MV-4-11 (cell line): ENCODE measurements around the gene CD109.

Experiments
- DNase-seq: peaks from one replicate; lab custom pipeline; 2025; lab: John Stamatoyannopoulos, UW

Gene CD109

DNA sequence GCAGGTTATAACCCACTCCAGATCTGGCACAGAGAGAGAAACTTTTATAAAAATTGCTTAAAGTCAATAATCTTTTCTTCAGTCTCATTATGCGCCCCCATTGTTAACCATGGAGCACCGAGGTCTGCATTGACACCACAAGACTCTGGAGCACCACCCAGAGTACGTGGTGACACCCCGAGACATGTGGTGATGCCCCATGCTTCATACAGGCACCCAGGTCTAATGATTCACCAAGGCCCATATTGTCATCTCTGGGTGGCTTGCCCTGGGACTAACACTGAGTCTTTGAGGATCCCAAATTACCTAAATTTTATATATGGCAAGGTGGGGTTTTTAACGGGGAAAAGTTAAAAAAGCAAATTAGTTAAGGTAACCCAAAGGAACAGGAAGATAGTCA is 31.1 kb downstream of the CD109 start:
- DNase-seq = no peak

DNA sequence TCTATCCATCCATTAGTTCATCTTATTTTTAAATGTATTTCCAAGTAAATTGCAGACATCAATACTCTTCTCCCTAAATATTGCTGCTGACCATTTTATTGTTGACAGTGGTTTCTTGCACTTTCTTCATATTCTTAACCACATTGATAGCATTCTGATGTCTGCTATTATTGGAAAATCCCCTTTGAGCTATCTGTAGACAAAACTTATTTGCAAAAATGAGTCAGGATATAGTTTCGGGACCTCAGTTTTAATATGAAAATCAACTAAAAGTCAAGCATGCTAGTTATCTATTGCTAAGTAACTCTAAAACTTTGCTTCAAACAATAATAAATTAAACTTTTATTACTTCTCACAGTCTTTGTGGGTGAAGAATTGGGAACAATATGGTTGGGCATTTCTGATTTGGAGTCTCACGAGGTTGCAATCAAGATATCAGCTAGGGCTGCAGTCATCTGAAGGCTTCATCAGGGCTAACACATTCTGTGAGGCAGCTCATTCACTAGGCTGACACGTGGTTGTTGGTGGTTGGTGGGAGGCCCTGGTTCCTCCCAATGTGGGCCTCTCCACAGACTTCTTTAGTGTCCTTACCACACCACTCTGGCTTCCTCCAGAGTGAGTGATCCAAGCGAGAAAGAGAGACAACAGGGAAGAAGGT is 32.7 kb downstream of the CD109 start:
- peak; percentile 70 for DNase-seq

DNA sequence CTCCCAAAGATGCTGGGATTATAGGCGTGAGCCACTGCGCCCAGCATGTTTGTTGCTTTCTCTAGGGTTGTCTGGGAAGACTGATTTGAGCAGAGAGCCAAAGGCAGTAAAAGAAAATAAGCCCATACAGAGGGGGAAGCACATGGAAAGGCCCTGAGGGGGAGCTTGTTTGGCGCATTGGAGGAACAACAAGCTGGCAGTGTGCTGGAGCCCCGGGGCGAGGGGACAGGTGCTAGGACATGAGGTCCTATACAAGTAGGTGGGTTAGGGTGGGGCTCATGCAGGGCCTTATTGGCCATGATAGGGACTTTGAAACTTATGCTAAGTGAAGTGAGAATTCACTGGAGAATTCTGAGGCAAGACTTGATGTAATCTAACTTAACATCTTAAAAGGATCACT is 35.3 kb downstream of the CD109 start:
- DNase-seq = no peak

DNA sequence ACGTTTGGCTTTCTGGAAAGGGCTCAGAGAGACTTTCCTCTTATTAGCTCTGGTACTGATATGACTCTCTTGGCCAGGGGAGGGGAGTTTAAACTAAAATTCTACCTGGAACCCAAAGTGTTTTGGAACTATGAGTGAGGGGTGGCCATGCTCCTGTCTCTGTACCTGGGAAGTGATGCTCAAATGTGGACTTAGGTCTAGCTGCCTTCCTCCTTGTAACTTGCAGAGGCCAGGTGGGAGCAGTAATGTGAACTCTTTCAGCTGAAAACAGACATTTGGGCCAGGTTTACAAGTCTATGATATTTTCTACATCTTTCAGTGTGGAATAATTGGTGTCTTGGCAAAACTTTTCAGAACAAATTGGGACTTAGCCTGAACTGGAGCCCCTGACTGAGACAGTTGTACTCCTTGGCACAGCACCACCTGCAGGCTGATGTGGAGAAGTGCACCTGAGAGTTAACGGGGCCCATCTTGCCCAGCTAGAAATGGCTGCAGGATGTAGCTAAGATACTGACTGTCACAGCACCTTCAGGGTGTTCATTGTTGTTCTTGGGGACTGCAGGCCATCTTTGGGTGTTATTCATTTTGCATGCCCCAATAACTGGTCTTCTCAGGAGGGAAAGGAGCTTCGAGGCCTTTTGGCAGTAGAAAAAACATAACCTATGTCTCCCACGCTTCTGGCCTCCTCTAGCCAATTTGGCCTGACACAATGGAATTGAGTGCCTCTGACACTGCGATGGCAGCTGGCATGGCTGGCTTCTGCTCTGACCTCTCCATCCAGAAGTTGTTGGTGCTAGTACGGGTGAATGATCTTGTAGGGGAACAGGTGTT is 37.1 kb downstream of the CD109 start:
- peak; percentile 47 for DNase-seq

DNA sequence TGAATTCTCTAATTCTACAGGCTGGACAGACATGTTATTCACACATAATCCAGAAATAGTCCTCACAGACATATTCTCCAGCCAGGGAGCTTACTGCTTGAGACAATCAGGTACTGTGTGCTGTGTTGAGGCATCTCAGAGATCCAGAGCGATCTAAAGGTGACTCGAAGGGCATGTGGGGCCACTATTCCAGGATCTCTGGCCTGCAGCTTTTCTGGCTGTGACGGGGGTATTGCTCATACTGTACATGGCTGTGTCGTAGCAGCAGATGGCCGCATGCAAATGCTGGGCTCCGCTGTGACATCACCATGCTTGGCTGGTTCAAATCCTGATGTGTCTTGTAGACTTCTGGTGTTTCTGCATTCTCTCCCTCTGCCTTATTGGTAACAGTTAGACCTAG is 37.8 kb downstream of the CD109 start:
- no peak for DNase-seq

DNA sequence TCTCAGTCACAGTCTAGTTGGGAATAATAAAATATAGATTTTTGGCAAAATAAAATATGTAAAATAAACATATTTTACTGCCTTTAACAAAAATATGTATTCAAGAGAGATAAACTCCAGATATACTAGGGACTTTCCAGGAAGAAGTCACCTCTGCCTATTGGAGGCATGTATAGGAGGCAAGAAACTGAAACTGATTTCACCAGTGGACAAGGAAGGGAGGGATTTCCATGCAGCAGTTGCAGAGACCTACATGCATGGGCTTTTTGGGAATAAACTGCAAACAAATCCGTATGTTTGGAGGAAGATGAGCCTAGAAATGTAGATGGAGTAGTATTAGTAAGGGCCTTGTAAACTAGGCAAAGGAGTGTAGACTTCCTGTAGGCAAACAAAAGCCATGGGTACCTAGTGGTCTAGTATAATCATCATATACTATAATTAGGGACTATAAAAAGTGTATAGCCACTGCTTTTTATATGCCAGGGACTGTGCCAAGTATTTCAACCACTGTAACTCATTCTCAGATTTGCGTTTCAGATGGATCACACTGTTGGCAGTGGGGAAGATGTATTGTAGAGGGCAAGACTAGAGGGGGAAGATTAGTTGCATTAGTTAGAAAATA is 38.9 kb downstream of the CD109 start:
- no peak for DNase-seq

DNA sequence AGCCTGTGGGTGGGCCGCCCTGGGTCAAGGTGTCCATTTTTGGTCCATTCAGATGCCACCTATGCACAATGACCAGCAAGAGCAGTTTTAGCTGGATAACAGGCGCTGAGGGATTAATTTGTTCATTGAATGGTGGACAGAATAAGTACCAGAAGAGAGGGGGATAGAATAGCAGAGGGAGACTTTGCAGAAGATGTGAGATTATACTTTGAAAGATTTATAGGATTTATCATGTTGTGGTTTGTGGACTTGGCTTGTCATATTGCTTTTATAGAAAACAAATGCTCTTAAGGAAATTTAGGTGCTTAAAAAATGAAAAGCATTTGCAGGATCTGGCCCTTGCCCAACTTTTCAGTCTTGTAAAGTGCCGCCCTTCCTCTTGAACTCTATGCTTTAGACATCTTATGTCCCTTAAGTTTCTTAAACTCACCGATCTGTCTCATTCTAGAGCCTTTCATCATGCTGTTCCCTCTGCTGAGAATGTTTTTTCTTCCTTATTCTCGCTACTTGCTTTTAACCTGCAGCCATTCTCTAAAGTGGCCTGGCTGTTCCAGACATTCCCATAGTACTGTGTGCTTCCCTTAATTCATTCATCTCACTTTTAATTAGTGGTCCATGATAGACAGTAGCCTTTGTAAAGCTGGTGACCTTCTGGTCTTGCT is 42.5 kb downstream of the CD109 start:
- DNase-seq = no peak

DNA sequence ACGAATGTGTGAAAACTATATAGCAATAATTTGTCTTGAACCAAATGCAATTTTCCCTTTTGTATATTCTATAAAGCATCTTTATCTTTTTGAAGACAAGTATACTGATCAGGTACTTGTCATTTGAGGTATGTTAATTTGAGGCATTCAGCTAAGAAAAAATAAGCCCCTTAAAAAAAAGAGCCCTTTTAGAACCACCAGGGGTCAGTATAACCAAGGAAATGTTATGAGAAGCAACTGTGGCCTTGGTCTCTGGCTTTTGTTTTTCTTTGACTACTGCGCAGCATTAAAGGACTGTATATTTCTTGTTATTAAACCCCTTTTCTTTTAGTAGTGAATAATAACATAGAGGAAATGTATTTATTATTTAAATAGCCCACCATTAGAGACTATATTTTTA is 43.1 kb downstream of the CD109 start:
- DNase-seq = peak; percentile 61

DNA sequence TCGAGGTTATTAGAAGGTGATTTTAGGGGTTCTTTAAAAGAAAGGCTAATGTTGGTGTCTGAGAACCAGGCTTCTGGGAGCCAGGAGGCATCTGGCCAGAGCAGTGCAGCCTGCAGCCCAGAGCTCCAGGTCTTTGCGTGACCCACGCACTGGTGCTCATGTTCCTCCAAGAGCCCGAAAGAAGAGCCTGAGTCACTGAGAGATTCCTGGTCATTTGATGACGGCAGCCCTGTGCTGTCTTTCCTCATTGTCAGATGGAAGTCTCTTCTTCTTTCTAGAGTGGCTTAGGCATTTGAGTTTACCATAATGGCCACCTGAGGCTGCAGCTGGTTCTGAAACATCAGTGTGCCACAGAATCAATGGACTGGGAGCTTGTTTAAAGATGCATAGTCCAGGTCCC is 46.4 kb downstream of the CD109 start:
- no peak for DNase-seq

DNA sequence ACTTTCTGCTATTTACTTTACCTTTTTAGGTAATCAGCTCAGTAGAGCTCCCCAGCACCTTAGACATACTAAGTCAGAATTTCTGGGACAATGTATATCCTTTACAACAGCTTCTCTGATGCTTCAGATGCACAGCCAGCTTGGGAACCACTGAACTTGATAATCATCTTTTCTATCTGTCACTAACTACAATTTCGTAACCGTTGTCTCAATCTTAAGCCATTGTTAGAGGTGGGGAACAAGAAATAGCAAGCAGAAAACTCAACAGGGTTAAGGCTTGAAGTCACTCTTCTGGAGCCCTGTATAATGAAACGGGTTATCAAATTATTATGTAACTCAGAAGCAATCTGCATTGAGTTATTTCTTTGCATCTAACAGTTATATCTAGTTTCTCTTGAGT is 47.1 kb downstream of the CD109 start:
- no peak for DNase-seq

DNA sequence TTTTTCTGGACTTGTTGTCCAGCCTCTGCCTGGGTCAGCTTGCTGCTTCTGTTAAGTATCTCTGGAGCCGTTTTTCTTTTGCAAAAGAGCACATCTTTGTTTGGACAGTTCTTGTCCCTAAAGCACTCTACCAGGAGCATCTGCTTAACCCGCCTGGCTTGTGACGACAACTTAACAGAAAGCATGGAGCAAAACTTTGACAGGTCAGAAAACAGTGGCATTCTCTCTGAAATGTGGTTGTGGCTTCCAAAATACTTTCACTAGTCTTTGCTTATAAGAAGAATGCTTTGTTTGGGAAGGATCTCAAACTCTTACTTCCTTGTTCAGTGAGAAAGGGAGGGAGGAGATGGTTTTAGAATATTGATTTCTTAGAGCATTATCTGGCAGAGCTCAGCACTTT is 47.6 kb downstream of the CD109 start:
- DNase-seq = peak; percentile 16

DNA sequence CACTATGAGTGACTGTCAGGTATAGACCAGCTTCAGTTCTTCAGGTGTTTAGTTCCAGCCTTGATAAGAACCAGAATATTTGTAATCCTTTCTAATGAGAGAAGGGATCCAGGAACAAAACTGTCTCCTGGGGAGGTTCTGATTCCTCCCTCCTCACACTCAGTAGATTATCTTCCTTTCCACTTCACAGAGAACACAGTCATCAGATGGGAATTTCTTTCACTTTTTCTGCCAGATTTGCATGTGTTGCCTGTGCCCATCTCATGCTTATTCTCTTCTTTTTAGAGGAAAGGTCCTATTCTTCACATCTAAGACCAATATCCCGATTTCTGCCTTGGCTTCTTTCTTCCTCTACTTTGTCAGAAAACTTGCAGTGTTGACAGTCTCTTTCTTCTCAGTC is 50.8 kb downstream of the CD109 start:
- DNase-seq = no peak

DNA sequence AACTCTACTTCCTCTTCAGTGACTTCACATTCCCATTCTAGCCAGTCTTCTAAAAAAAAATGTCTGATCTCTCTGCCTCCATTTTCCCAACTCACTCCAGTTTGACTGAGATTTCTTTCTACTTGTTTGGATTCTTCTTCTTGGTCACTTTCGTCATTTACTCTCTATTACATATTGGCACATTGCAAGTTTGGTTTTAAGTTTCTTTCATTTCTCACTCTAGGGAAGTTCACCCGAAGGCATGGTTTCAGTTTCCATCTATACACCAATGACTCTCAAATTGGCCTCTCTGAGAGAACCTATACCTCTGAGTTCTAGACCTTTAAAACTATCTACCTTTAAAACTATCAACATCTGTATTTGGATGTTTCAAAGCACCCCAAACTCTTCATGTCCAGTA is 51.3 kb downstream of the CD109 start:
- DNase-seq = peak; percentile 76

DNA sequence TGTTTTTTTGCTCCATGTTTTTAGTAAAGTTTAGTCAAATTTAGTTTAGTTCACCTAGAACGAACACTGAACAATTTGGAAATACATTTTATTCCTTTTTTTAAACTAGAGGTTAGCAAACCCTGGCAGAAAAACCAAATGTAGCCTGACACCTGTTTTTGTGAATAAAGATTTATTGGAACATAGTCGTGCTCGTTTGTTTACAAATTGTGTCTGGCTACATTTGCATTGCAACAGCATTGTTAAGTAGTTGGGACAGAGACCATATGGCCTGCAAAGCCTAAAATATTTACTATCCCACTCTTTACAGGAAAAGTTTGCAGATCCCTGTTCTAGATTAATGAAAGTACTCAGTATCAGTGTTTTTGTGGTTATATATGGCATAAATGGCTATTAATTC is 56.9 kb downstream of the CD109 start:
- DNase-seq = no peak

DNA sequence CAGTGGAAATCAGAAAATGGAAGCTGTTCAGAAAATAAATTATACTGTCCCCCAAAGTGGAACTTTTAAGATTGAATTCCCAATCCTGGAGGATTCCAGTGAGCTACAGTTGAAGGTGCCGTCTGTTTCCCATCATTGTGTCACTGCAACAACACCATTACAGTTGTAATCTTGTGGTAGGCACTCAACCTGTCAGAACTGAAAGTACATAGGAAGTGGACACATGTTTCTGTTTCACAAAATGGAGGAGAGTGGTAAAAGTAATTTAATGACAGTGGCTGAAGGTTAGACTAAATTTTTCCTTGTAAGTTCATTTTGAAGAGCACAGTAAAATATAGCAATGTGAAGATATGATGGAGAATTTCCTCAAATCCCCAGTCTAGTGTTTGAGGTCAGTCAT is 70.0 kb downstream of the CD109 start:
- no peak for DNase-seq

DNA sequence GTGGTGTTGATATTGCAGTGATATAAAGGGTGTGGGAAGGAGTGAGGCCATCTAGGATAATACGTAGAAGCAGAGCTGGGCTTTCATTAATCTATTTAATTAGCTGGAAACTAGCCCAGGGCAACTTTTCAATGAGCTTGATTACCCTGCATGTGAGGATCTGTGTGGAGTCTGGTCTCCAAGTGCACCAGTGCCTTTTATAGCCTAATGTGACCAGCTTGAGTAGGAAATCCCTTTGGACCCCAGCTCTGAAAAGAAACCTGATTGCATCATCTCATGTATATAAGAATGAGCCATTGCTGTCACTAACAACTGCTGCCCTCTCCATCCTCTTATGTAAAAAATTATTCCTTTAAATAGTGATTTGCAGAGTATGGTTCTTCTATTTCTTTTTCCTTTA is 72.6 kb downstream of the CD109 start:
- no peak for DNase-seq

DNA sequence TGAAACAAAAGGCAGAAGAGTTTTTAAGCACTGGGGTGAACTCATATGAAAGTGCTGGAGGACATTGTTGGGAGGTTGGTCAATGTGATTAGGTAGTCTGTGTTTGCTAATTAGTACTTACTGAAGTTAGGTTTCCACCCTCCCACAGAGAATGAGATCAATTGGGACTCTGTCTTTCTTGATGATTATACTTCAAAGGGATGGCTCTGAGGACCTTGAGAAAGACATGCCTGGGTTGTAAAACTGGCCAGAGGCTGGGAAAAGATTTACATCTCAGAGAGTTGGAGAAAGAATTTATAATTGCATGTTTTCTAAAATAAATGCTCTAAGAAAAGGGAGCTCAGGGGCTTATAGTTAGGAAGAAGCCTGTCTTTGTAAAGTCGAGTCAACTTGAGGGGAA is 74.0 kb downstream of the CD109 start:
- DNase-seq = no peak

DNA sequence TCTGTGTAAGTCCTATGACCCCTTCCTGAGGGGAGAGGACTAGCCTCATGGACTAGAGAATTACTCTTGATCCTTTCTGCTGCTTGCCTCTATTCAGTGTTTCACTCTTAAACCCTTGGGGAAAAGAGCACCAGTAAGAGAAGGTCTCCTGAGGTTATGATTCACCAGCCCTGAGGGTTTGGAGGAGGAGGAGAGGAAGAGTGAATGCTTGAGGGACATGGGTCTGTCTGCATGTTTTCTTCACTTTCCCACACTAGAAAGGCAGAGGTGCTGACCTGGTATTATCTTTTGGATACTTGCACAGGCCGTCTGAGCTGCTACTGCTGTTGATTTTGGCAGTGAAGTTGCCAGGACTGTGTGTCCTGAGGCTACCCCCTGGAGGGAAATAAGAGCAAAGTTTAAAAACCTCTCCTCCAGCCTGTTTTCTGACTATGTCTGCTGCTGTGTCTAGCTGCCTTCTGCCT is 78.3 kb downstream of the CD109 start:
- no peak for DNase-seq

DNA sequence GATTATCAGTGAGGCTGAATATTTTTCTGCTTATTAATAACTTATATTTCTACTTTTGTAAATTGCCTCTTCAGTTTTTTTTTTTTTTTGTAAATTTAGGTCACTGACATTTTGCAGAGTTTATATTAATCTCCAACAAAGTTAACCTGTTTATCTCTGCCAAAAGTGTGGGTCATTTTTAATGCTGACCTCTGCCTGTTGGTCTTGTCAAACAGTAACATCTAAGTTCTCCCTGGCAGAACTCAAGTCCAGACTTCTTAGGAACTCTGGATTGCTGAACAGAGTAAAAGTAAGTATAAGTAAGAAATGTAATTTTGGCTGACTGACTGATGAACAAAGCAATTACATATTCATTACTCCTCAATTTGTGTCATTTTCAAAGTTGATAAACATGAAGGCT is 83.9 kb downstream of the CD109 start:
- DNase-seq = no peak

DNA sequence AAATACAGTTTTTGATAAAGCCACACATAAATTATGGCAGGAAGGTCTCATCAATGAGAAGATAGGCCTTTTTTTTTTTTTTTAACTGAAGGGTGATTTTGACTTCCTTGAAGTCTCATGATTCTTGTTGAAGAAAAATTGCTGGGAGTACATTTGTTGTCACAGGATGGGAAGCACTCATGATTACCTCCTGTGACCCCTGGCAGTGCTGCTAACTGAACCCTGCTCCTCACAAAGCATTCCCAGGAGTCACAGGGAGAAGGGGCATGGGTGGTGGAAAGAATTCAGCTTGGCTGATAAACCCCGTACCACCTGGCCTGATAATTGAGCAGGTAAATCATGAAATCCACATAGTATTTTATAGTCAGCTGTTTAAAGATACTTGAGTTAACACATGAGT is 86.9 kb downstream of the CD109 start:
- no peak for DNase-seq

DNA sequence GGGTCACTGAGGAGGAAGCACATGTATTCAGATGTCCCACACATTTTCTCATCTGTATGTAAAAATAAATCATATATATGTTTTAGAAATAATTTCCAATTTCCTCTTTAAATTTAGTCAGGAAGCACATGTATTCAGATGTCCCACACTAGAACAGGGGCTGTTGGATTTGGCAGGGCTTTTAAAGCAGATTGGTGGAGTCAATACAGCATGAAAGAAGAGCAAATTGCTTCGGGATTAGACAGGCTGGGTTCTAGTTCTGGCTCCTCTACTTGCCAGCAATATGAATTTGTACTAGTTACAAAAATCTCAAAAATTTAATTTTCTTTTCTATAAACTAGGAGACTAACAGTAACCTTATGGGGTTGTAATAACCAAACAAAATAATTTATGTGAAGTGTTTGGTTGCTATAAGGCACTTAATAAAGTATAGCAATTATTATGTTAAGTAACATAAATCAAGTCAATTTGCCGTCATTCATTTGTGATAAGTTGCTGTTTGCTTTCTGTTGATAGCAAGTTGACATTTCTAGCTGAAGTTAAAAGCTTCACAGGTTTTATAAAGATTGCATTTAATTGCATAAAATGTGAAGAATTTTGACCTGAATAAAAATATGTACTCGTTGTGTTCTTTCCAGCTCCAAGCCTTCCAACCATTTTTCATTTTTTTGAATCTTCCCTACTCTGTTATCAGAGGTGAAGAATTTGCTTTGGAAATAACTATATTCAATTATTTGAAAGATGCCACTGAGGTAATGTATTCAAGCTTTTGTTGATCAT is 88.9 kb downstream of the CD109 start:
- no peak for DNase-seq

DNA sequence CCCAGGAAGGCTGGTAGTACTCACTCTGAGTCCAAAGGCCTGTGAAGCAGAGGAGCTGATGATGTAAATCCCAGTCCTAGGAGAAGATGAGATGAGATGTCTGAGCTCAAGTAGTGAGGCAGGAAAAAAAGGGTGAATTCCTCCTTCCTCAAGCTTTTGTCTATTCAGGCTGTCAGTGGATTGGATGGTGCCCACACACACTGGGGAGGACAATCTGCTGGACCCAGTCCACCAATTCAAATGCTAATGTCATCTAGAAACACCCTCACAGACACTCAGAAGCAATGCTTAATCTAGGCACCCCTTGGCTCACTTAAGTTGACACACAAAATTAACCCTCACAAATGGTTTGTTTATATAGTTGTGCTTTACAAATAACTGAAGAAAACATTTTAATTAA is 94.6 kb downstream of the CD109 start:
- DNase-seq = no peak
